MM.1S (cell line): ENCODE data around the gene KRTAP19-7.

Source experiments
- EZH2phosphoT487 ChIP-seq: fragments of 300-600 bp; sonication (generic); IDR thresholded peaks from 2 replicates; pipeline ENCODE4 v1.6.1; 2018; ENCODE audit warnings: antibody characterized with exemption, low read length
- TF ChIP-seq, protein P1 (sequence below): fragments of 300-600 bp; sonication (generic); IDR thresholded peaks from 2 replicates; pipeline ENCODE4 v1.5.1; 2016; ENCODE audit warnings: antibody characterized with exemption, low read length, mixed read lengths

DNA sequence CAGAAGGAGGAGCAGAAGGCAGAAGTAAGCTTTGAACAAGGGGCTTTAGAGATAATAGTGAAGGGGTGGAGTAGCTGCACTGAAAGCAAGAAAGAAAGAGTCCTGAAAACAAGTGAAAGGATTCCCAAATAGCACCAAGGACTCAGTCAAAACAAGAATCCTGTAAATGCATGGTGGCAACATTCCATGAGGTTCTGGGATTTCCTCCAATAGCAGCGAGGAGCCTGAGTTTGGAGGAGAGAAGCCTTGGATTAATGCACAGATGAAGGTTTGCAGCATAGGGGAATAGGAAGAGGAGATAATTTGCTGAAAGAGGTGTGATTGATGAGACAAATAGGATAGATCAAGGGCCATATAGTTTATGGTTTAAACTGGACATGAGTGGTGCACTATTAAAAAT is 18.2 kb upstream of the KRTAP19-7 start:
- TF ChIP-seq, protein P1, sequence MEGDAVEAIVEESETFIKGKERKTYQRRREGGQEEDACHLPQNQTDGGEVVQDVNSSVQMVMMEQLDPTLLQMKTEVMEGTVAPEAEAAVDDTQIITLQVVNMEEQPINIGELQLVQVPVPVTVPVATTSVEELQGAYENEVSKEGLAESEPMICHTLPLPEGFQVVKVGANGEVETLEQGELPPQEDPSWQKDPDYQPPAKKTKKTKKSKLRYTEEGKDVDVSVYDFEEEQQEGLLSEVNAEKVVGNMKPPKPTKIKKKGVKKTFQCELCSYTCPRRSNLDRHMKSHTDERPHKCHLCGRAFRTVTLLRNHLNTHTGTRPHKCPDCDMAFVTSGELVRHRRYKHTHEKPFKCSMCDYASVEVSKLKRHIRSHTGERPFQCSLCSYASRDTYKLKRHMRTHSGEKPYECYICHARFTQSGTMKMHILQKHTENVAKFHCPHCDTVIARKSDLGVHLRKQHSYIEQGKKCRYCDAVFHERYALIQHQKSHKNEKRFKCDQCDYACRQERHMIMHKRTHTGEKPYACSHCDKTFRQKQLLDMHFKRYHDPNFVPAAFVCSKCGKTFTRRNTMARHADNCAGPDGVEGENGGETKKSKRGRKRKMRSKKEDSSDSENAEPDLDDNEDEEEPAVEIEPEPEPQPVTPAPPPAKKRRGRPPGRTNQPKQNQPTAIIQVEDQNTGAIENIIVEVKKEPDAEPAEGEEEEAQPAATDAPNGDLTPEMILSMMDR: no peak
- TF ChIP-seq EZH2phosphoT487: no peak
